Measurements from ENCODE around the gene BCAM. TPM values are rescaled to one million over a fixed set of nuclear protein-coding genes. Genes with fewer than 3 reads are reported as not detected.

Gene BCAM
- total RNA-seq, 1 experiment from 2014 or later, result 73.0 TPM

DNA sequence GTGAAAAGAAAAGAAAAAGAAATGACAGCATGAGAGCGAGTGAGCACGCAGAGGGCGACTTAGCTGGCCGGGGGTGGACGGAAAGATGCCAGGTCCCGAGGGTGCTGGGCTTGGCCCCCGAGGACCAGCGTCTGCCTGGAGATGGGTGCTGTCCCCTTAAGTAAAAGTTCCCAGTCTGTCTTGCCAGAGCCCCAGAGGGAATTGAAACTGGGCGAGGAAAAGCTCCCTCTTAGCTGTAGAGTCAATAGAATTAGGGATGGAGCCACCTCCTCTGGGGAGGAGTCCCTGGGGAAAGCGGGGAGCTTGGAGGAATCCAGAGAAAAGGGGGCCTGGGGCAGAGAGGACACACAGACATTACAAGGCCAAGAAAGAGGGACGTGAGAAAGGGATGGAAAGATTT, 13.3 kb downstream of the BCAM start:
- Histone ChIP-seq H2AFZ (ENCODE audit: low read length) (no peak overlapping the region), H2BK20ac (ENCODE audit: low read depth, low read length, poor library complexity, severe bottlenecking) (no peak overlapping the region), H3K56ac (ENCODE audit: insufficient read length, low read depth, low read length) (no peak overlapping the region), H4K20me1 (ENCODE audit: control insufficient read depth, insufficient read depth, insufficient read length) (no peaks in the 10 kb centered on the region), H2BK12ac (ENCODE audit: insufficient read length, low read depth, low read length) (no peak overlapping the region), H2BK5ac (ENCODE audit: insufficient read length, low read length) (no peak overlapping the region), H3T11ph (ENCODE audit: low read length) (no peak overlapping the region), H3K23ac (ENCODE audit: insufficient read length, low read depth, low read length) (no peak overlapping the region), H3K14ac (ENCODE audit: insufficient read depth, low read length) (no peak overlapping the region), H3K79me1 (ENCODE audit: insufficient read depth, low read depth, low read length, poor library complexity, severe bottlenecking) (no peaks in the 10 kb centered on the region), H3K27me3 (ENCODE audit: insufficient read depth, low read length) (peaks cover 8% of the 10 kb centered on the region), H4K8ac (replicated peaks; ENCODE audit: insufficient read length, low read depth, low read length) (no peak overlapping the region), H3K4me1 (ENCODE audit: insufficient read depth, low read length) (no peaks in the 10 kb centered on the region), H4K5ac (ENCODE audit: insufficient read length, low read depth, low read length) (no peak overlapping the region), H2AK5ac (ENCODE audit: insufficient read length, low read length) (no peak overlapping the region), H3K9ac (ENCODE audit: extremely low read depth, insufficient read length, low read length) (no peak overlapping the region), H3K23me2 (ENCODE audit: insufficient read length, low read depth, low read length, poor library complexity, severe bottlenecking) (no peaks in the 10 kb centered on the region), H3K27ac (ENCODE audit: insufficient read length, low read depth, low read length) (no peak overlapping the region), H3K4me2 (ENCODE audit: insufficient read depth, insufficient read length, low read length) (no peak overlapping the region), H3K9me3 (ENCODE audit: control insufficient read depth, low read depth, low read length) (no peaks in the 10 kb centered on the region), H3K18ac (ENCODE audit: insufficient read length, low read depth, low read length) (no peak overlapping the region), H2BK120ac (ENCODE audit: low read depth, low read length, poor library complexity, severe bottlenecking) (no peak overlapping the region), H4K91ac (ENCODE audit: insufficient read length, low read depth, low read length) (no peak overlapping the region), H2BK15ac (ENCODE audit: low read depth, low read length) (no peak overlapping the region), H3K4ac (ENCODE audit: low read depth, low read length) (no peak overlapping the region), H3K79me2 (ENCODE audit: insufficient read depth, low read length) (no peaks in the 10 kb centered on the region)
- H3K27me3 Mint-ChIP-seq (ENCODE audit: low read depth), result peaks cover 59% of the 10 kb centered on the region
- H3K4me3 Mint-ChIP-seq, result no peak overlapping the region
- peaks cover 0 to 7% of the 10 kb centered on the region in 2 experiments; a peak in 2 of 4 replicates for H3K4me1 Mint-ChIP-seq
- DNase-seq, result no peak
- H3K27ac Mint-ChIP-seq, result no peak overlapping the region
- TF ChIP-seq, protein P1, sequence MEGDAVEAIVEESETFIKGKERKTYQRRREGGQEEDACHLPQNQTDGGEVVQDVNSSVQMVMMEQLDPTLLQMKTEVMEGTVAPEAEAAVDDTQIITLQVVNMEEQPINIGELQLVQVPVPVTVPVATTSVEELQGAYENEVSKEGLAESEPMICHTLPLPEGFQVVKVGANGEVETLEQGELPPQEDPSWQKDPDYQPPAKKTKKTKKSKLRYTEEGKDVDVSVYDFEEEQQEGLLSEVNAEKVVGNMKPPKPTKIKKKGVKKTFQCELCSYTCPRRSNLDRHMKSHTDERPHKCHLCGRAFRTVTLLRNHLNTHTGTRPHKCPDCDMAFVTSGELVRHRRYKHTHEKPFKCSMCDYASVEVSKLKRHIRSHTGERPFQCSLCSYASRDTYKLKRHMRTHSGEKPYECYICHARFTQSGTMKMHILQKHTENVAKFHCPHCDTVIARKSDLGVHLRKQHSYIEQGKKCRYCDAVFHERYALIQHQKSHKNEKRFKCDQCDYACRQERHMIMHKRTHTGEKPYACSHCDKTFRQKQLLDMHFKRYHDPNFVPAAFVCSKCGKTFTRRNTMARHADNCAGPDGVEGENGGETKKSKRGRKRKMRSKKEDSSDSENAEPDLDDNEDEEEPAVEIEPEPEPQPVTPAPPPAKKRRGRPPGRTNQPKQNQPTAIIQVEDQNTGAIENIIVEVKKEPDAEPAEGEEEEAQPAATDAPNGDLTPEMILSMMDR (conservative IDR thresholded peaks at IDR 0.05), result no peak
- no peaks in the 10 kb centered on the region for H3K9me3 Mint-ChIP-seq
- no CpG with 5 or more reads among the region's 11 CpGs for WGBS (ENCODE audit: extremely low coverage, insufficient read length, low lambda C conversion rate)
- peaks cover 7 to 31% (median 13%) of the 10 kb centered on the region in 3 experiments for H3K36me3 Mint-ChIP-seq (ENCODE audit: insufficient read depth in 1 of 3, low read depth in 3 of 3)

All from H9 (cell line).